ENCODE measurements around the gene ZNF397.

- TF ChIP-seq CTCF (conservative IDR thresholded peaks at IDR 0.05 in 1 of 2, IDR thresholded peaks at IDR 0.05 in 1 of 2; ENCODE audit: extremely low read depth in 1 of 2, insufficient read depth in 1 of 2, low read depth in 1 of 2, low read length in 2 of 2): no peak
- TF ChIP-seq EZH2 (IDR thresholded peaks at IDR 0.05; ENCODE audit: borderline replicate concordance, low read length): no peak
Observed at GRCh38 chr18:35271656-35272055, 30.8 kb downstream of the ZNF397 start.

Measured in mammary epithelial cell (primary cell).